HCT116 (cell line): ENCODE results near the gene G3BP2.

Source experiments
- EZH2phosphoT487 ChIP-seq: fragments of 200-600 bp; IDR thresholded peaks from 2 replicates; pipeline ENCODE4 v1.6.1; 2018; ENCODE audit warnings: antibody characterized with exemption, borderline replicate concordance
- RAD21 ChIP-seq: IDR thresholded peaks from 2 replicates; pipeline ENCODE4 v1.6.1; 2012; ENCODE audit warnings: low read depth, mild to moderate bottlenecking
- ZNF274 ChIP-seq: fragments of 200-500 bp; sonication (Bioruptor generic); IDR thresholded peaks from 2 replicates; pipeline ENCODE4 v1.6.1; 2014; ENCODE audit warnings: mild to moderate bottlenecking, low read depth, low read length, inconsistent platforms

GRCh38 chr4:75678965-75679364, 5.8 kb upstream of the G3BP2 start:
- TF ChIP-seq ZNF274 (no peak), EZH2phosphoT487 (no peak), RAD21 (no peak)
